Karpas-422 (cell line): ENCODE measurements around the gene TENT5C. TPM values are rescaled to one million over a fixed set of nuclear protein-coding genes. Genes with fewer than 3 reads are reported as not detected.
A peak's percentile ranks its signal among the peaks of the same experiment; 100 is the strongest.

ENCODE experiments used
- DNase-seq: peaks from one replicate; pipeline ENCODE4 v3.0.0-alpha.2; 2015
- H2AFZ ChIP-seq: fragments of 200-600 bp; sonication (generic); 2 replicates; pipeline ENCODE4 v1.6.1; 2014; ENCODE audit warnings: antibody characterized with exemption, low read length, mixed read lengths
- H3K27ac ChIP-seq: fragments of 200-600 bp; sonication (generic); 2 replicates; pipeline ENCODE4 v1.5.1; 2014; ENCODE audit warnings: mild to moderate bottlenecking, low read length, moderate library complexity
- H3K27me3 ChIP-seq: fragments of 200-600 bp; sonication (generic); 2 replicates; pipeline ENCODE4 v1.6.1; 2014; ENCODE audit warnings: low read length, mixed read lengths
- H3K36me3 ChIP-seq: fragments of 200-600 bp; sonication (generic); 2 replicates; pipeline ENCODE4 v1.6.1; 2014; ENCODE audit warnings: low read length, mixed read lengths; ENCODE audit not compliant: insufficient read depth
- H3K4me1 ChIP-seq: fragments of 200-600 bp; sonication (generic); 2 replicates; pipeline ENCODE4 v1.6.1; 2014; ENCODE audit warnings: mild to moderate bottlenecking, low read length, mixed read lengths
- H3K4me2 ChIP-seq: fragments of 200-600 bp; sonication (generic); 2 replicates; pipeline ENCODE4 v1.6.1; 2014; ENCODE audit warnings: low read length, low read depth, mild to moderate bottlenecking; ENCODE audit not compliant: poor library complexity, severe bottlenecking
- H3K4me3 ChIP-seq: fragments of 200-600 bp; sonication (generic); 2 replicates; pipeline ENCODE4 v1.5.1; 2014; ENCODE audit warnings: mild to moderate bottlenecking, antibody characterized with exemption, low read length, mixed read lengths
- H3K79me2 ChIP-seq: fragments of 200-600 bp; sonication (generic); 2 replicates; pipeline ENCODE4 v1.6.1; 2014; ENCODE audit warnings: mild to moderate bottlenecking, low read length, mixed read lengths
- H3K9ac ChIP-seq: fragments of 200-600 bp; sonication (generic); 2 replicates; pipeline ENCODE4 v1.6.0; 2014; ENCODE audit warnings: low read length
- H3K9me2 ChIP-seq: fragments of 200-600 bp; sonication (generic), shearing (Covaris generic); replicated peaks from 2 replicates; pipeline ENCODE4 v1.6.0; 2014; ENCODE audit warnings: mild to moderate bottlenecking, low read length, moderate library complexity; ENCODE audit not compliant: insufficient read depth
- H3K9me3 ChIP-seq: fragments of 300-700, 200-600 bp; sonication (generic); 2 replicates; pipeline ENCODE4 v1.6.1; 2014; ENCODE audit warnings: low read length, mixed read lengths
- H4K20me1 ChIP-seq: fragments of 200-600 bp; sonication (generic); 2 replicates; pipeline ENCODE4 v1.6.1; 2014; ENCODE audit warnings: mild to moderate bottlenecking, antibody characterized with exemption, low read length, low read depth; ENCODE audit not compliant: insufficient read depth
- total RNA-seq: library from RNA; depleted of rRNA; stranded (reverse); fragments of >200 nt; shearing (Covaris generic); gene quantifications from 2 replicates; pipeline ENCODE4 v1.2.3, GENCODE V29; 2014; ENCODE audit warnings: low replicate concordance

The TENT5C gene
- total RNA-seq, 1 experiment from 2014 or later = 0.60 TPM

GRCh38 chr1:117567976-117568375, 37.9 kb upstream of the TENT5C start:
- no peak overlapping the region for H2AFZ ChIP-seq
- no peak overlapping the region for H3K9ac ChIP-seq
- H3K36me3 ChIP-seq = no peaks in the 10 kb centered on the region
- H3K9me2 ChIP-seq = no peaks in the 10 kb centered on the region
- DNase-seq = no peak
- no peaks in the 10 kb centered on the region for H3K27me3 ChIP-seq
- no peak overlapping the region for H3K27ac ChIP-seq
- no peaks in the 10 kb centered on the region for H4K20me1 ChIP-seq
- no peaks in the 10 kb centered on the region for H3K9me3 ChIP-seq
- H3K4me1 ChIP-seq = peaks cover 3% of the 10 kb centered on the region; the same call in 1 of the 2 replicates
- no peak overlapping the region for H3K4me3 ChIP-seq
- no peaks in the 10 kb centered on the region for H3K79me2 ChIP-seq
- no peak overlapping the region for H3K4me2 ChIP-seq

DNA sequence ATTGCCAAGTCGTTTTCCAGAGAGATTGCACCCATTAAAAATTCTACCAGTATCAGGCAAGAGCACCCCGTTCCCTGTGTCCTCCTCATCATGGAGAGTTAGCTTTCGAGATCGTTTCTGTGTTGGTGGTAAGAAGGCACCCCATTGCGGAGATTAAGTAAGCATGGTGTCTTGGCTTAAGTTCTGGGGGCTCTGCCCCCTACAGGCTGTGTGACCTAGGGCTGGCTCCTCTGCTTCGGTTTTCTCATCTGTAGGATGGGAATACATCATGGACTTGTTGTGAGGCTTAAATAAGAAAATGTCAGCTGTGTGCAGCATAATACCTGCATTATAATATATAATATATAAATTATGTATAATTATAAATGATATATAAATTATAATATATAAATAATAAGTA, 36.8 kb upstream of the TENT5C start:
- H4K20me1 ChIP-seq = no peaks in the 10 kb centered on the region
- no peaks in the 10 kb centered on the region for H3K36me3 ChIP-seq
- no peak overlapping the region for H2AFZ ChIP-seq
- peaks cover 3% of the 10 kb centered on the region; the same call in 1 of the 2 replicates for H3K4me1 ChIP-seq
- no peaks in the 10 kb centered on the region for H3K79me2 ChIP-seq
- H3K27ac ChIP-seq = no peak overlapping the region
- H3K4me3 ChIP-seq = no peak overlapping the region
- no peaks in the 10 kb centered on the region for H3K9me2 ChIP-seq
- no peaks in the 10 kb centered on the region for H3K27me3 ChIP-seq
- no peaks in the 10 kb centered on the region for H3K9me3 ChIP-seq
- no peak overlapping the region for H3K9ac ChIP-seq
- no peak overlapping the region for H3K4me2 ChIP-seq
- DNase-seq = no peak

- Histone ChIP-seq H3K4me1 (no peaks in the 10 kb centered on the region; the same call in 1 of the 2 replicates), H3K4me3 (no peak overlapping the region), H3K4me2 (no peak overlapping the region), H3K9ac (no peak overlapping the region), H3K27me3 (no peaks in the 10 kb centered on the region), H3K9me3 (no peaks in the 10 kb centered on the region), H4K20me1 (no peaks in the 10 kb centered on the region), H3K9me2 (no peaks in the 10 kb centered on the region), H3K36me3 (no peaks in the 10 kb centered on the region), H2AFZ (no peak overlapping the region), H3K79me2 (no peaks in the 10 kb centered on the region), H3K27ac (no peak overlapping the region)
- DNase-seq = no peak
Observed at GRCh38 chr1:117569856-117570255, 36.0 kb upstream of the TENT5C start.

DNA sequence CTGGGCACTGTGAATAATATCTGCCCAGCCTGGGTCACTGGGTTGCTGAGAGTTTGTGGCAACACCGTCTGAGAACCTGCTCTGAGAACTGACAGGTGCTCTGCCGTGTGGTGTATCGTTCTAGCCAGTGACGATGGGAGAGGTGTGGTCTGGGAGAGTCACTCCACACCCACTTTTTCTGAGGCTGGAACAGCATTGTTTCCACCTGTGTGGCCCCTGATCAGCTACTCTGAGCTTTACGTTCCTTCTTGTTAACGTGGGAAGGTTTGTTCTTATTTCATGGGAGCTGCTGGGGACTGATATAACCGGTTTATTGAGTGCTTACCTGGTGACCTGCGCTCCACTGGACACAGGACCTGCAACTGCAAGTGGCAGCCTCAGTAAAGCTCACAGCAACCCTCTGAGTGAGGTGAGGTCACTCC, 34.8 kb upstream of the TENT5C start:
- H2AFZ ChIP-seq = no peak overlapping the region
- no peak for DNase-seq
- no peaks in the 10 kb centered on the region for H3K9me3 ChIP-seq
- H3K27me3 ChIP-seq = no peaks in the 10 kb centered on the region
- no peak overlapping the region for H3K9ac ChIP-seq
- H3K36me3 ChIP-seq = no peaks in the 10 kb centered on the region
- H3K79me2 ChIP-seq = no peaks in the 10 kb centered on the region
- no peaks in the 10 kb centered on the region for H4K20me1 ChIP-seq
- no peak overlapping the region for H3K27ac ChIP-seq
- no peak overlapping the region for H3K4me2 ChIP-seq
- no peaks in the 10 kb centered on the region for H3K4me1 ChIP-seq
- H3K9me2 ChIP-seq = no peaks in the 10 kb centered on the region
- no peak overlapping the region for H3K4me3 ChIP-seq

- no peaks in the 10 kb centered on the region for H3K9me3 ChIP-seq
- no peaks in the 10 kb centered on the region for H3K79me2 ChIP-seq
- H3K9me2 ChIP-seq = no peaks in the 10 kb centered on the region
- H3K4me3 ChIP-seq = no peak overlapping the region
- no peak overlapping the region for H3K27ac ChIP-seq
- no peaks in the 10 kb centered on the region for H4K20me1 ChIP-seq
- H3K36me3 ChIP-seq = no peaks in the 10 kb centered on the region
- no peak overlapping the region for H3K9ac ChIP-seq
- no peaks in the 10 kb centered on the region for H3K27me3 ChIP-seq
- no peak overlapping the region for H2AFZ ChIP-seq
- no peaks in the 10 kb centered on the region for H3K4me1 ChIP-seq
- DNase-seq = no peak
- no peak overlapping the region for H3K4me2 ChIP-seq
Observed at GRCh38 chr1:117571496-117571895, 34.4 kb upstream of the TENT5C start.

- no peak overlapping the region; the same call in 1 of the 2 replicates for H2AFZ ChIP-seq
Observed at GRCh38 chr1:117572546-117572945, 33.3 kb upstream of the TENT5C start.

GRCh38 chr1:117573386-117574023, 32.3 kb upstream of the TENT5C start:
- no peak overlapping the region for H3K9ac ChIP-seq
- no peak overlapping the region for H3K4me3 ChIP-seq
- no peak overlapping the region for H3K4me2 ChIP-seq
- no peak overlapping the region for H3K27ac ChIP-seq
- H2AFZ ChIP-seq = no peak overlapping the region
- no peaks in the 10 kb centered on the region for H3K9me2 ChIP-seq
- H4K20me1 ChIP-seq = no peaks in the 10 kb centered on the region
- H3K79me2 ChIP-seq = no peaks in the 10 kb centered on the region
- H3K27me3 ChIP-seq = no peaks in the 10 kb centered on the region
- DNase-seq = no peak
- no peaks in the 10 kb centered on the region for H3K36me3 ChIP-seq
- H3K9me3 ChIP-seq = no peaks in the 10 kb centered on the region
- H3K4me1 ChIP-seq = no peaks in the 10 kb centered on the region

More at GRCh38 chr1:117572546-117572945, 33.3 kb upstream of the TENT5C start:
- H3K36me3 ChIP-seq = no peaks in the 10 kb centered on the region
- H3K4me1 ChIP-seq = no peaks in the 10 kb centered on the region
- H3K27me3 ChIP-seq = no peaks in the 10 kb centered on the region
- H3K9me3 ChIP-seq = no peaks in the 10 kb centered on the region
- H3K9ac ChIP-seq = no peak overlapping the region
- DNase-seq = peak; percentile 57
- H3K4me3 ChIP-seq = no peak overlapping the region
- no peak overlapping the region for H3K27ac ChIP-seq
- no peaks in the 10 kb centered on the region for H4K20me1 ChIP-seq
- no peaks in the 10 kb centered on the region for H3K79me2 ChIP-seq
- no peak overlapping the region for H3K4me2 ChIP-seq
- no peaks in the 10 kb centered on the region for H3K9me2 ChIP-seq

GRCh38 chr1:117574161-117574835, 31.6 kb upstream of the TENT5C start:
- no peaks in the 10 kb centered on the region for H3K36me3 ChIP-seq

More at GRCh38 chr1:117574161-117574835, 31.6 kb upstream of the TENT5C start:
- no peaks in the 10 kb centered on the region for H3K27me3 ChIP-seq
- no peaks in the 10 kb centered on the region for H3K4me1 ChIP-seq
- no peaks in the 10 kb centered on the region for H3K9me2 ChIP-seq
- H3K4me2 ChIP-seq = no peak overlapping the region
- H2AFZ ChIP-seq = no peak overlapping the region
- DNase-seq = no peak
- no peaks in the 10 kb centered on the region for H4K20me1 ChIP-seq
- no peaks in the 10 kb centered on the region for H3K79me2 ChIP-seq
- H3K9me3 ChIP-seq = no peaks in the 10 kb centered on the region
- H3K27ac ChIP-seq = no peak overlapping the region
- H3K9ac ChIP-seq = no peak overlapping the region
- H3K4me3 ChIP-seq = no peak overlapping the region
